ENCODE results near the gene EREG.

GRCh38 chr4:74368596-74368995, 3.7 kb downstream of the EREG start:
- TF ChIP-seq CTCF (conservative IDR thresholded peaks at IDR 0.05) (no peak), EZH2 (IDR thresholded peaks at IDR 0.05; ENCODE audit: low read depth) (no peak)

All from PC-9 (cell line).